HG03354 (cell line): Measurements from ENCODE around the gene NISCH.

Experiments
- ATAC-seq: cut with Tn5 transposase; IDR thresholded peaks from one replicate; pipeline ENCODE4 v1.9.1; 2021; ENCODE audit warnings: mild to moderate bottlenecking; ENCODE audit not compliant: unreplicated experiment, poor library complexity, severe bottlenecking

NISCH gene

DNA sequence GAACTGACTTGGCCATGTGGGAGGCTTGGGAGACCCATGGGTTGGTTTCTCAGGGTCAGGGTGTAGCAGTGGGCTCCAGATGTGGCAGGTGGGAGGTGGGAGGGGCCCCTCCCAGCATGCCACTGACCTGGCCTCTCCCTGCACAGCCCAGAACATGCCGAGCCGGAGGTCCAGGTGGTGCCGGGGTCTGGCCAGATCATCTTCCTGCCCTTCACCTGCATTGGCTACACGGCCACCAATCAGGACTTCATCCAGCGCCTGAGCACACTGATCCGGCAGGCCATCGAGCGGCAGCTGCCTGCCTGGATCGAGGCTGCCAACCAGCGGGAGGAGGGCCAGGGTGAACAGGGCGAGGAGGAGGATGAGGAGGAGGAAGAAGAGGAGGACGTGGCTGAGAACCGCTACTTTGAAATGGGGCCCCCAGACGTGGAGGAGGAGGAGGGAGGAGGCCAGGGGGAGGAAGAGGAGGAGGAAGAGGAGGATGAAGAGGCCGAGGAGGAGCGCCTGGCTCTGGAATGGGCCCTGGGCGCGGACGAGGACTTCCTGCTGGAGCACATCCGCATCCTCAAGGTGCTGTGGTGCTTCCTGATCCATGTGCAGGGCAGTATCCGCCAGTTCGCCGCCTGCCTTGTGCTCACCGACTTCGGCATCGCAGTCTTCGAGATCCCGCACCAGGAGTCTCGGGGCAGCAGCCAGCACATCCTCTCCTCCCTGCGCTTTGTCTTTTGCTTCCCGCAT is 31.8 kb downstream of the NISCH start:
- ATAC-seq = no peak

GRCh38 chr3:52487788-52488691 is 32.6 kb downstream of the NISCH start:
- ATAC-seq = no peak

DNA sequence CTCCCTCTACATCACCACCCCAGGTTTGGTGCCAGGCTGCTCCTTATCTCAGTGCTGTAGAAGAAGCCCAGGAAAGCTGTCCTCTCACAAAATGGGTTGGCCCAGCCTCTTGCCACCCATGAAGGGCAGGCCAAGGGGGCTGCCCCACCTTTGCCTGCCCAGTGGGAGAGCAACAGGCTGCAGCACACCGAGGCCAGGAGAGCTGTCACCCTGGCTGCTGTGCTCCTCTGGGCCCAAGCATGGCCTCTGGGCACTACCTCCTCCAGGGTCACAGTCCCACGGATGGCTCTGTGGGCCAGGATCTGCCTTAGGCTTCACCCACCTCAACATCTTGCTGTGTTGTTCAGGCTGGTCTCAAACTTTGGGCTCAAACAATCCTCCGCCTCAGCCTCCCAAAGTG is 33.3 kb downstream of the NISCH start:
- no peak for ATAC-seq

GRCh38 chr3:52489453-52489852 is 34.0 kb downstream of the NISCH start:
- ATAC-seq = no peak

DNA sequence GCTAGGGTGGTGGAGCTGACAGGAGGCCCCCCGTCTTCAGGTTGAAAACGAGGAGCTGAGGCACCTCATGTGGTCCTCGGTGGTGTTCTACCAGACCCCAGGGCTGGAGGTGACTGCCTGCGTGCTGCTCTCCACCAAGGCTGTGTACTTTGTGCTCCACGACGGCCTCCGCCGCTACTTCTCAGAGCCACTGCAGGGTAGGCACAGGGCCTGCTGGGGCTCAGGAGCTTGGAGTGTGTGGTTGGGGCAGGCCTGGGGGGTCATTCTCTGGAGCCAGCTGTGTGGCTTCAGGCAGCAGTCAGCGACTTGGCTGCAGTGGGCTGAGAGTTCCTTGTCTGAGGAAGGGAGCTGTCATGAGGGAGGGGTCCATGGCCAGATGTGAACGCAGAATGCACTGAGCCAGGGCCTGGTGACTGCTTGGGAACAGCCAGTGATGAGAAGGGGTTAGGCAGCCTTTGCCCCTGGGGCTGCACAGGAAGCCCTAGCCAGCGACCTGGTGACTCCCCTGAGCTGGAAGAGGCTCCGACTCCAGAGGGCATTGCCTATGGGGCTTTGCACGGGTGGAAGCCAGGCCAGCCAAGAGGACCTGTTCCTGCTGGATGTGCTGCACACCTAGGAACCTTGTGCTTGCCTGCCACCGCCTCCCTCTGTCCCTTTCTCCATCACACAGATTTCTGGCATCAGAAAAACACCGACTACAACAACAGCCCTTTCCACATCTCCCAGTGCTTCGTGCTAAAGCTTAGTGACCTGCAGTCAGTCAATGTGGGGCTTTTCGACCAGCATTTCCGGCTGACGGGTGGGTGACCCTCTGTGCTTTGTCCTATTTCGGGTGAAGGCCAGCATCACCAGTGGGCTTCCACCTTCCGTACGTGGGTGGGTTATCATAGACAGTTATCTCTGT is 34.9 kb downstream of the NISCH start:
- ATAC-seq = no peak

GRCh38 chr3:52490939-52491526 is 35.6 kb downstream of the NISCH start:
- ATAC-seq = no peak

DNA sequence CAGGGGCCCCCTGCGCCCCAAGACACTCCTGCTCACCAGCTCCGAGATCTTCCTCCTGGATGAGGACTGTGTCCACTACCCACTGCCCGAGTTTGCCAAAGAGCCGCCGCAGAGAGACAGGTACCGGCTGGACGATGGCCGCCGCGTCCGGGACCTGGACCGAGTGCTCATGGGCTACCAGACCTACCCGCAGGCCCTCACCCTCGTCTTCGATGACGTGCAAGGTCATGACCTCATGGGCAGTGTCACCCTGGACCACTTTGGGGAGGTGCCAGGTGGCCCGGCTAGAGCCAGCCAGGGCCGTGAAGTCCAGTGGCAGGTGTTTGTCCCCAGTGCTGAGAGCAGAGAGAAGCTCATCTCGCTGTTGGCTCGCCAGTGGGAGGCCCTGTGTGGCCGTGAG is 36.7 kb downstream of the NISCH start:
- ATAC-seq = no peak

DNA sequence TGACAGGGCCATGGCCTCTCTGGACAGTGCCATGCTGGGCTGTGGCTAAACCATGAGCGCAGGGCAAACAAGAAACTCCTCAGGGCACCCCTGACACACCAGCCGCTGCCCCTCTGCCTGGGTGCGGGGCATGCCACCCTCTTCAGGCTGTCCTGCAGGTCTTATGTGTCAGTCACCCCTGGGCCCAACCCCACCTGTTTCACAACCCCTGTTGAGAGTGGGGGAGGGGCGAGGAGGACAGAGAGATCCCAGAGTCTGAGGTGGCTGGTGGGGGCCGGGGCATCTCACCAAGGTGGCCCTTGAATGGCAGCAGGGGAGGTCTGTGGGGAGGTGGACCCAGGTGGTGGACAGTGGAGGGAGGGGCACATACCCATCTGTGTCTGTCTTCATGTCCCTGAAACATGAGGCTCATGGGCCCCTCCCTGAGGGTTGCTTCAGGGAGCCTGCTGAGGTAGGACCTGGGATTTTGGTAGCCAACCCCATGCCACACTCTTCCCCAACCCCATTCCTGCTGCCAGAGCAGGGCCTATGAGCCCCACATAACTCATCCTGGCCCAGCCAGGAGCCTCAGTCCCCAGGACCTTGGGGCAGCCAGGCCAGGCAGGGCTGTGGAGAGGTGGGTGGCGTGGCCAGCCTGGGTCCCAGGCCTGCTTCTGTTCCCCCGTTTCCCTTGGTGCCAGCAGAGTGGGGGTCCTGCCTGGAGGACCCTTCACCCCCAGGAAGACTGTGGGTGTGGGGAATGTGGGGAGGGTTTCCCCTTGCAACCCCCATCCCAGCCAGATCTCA is 38.0 kb downstream of the NISCH start:
- ATAC-seq = no peak

DNA sequence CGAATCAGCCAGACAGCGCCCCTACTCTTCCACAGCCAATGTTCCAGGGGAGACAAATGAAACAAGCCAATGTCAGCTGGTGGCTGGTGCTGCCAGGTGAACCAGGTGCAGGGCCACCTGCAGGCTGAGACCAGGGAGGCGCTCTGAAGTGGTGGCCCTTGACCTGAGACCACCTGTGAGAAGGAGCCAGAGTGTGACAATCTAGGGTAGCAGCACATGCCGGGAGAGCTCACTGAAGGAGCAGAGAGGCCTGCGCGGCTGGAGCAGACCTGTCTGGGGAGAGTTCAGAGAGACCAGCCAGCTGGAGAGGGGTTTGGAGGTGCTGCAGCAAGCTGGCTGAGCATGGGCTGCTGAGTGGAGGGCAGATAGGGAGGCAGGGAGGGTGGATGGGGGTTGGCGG is 39.0 kb downstream of the NISCH start:
- no peak for ATAC-seq

DNA sequence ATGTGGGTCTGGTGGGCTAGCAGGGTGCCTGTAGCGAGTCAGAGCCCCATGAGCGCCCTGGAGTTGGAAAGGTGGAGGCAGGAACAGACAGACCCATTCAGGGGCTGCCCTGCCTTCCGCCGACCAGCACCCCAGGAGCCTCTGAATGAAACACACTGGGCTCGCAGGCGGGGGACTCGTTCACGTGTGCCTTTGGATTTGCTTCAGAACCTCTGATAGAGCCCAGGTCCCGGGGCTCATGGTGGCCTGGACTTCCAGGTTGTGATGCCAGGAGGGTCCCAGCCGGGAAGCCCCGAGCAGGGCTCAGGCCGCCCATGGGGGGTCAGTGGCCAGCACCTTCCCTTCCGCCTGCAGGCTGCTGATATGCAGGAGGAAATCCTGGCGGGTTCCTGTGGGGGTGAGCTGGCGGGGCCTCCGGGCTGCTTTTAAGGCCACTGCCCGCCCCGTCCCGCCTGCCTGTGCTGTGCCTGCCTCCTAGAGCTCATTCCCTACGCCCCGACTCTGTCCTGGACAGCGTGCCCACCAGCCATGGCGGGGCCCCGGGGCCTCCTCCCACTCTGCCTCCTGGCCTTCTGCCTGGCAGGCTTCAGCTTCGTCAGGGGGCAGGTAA is 39.6 kb downstream of the NISCH start, which contains the start of gene STAB1:
STAB1 (plus strand) TSS at position 453 of the 610 bp plus-strand sequence; CDS start at position 529, 76 bp downstream.
- ATAC-seq = no peak

DNA sequence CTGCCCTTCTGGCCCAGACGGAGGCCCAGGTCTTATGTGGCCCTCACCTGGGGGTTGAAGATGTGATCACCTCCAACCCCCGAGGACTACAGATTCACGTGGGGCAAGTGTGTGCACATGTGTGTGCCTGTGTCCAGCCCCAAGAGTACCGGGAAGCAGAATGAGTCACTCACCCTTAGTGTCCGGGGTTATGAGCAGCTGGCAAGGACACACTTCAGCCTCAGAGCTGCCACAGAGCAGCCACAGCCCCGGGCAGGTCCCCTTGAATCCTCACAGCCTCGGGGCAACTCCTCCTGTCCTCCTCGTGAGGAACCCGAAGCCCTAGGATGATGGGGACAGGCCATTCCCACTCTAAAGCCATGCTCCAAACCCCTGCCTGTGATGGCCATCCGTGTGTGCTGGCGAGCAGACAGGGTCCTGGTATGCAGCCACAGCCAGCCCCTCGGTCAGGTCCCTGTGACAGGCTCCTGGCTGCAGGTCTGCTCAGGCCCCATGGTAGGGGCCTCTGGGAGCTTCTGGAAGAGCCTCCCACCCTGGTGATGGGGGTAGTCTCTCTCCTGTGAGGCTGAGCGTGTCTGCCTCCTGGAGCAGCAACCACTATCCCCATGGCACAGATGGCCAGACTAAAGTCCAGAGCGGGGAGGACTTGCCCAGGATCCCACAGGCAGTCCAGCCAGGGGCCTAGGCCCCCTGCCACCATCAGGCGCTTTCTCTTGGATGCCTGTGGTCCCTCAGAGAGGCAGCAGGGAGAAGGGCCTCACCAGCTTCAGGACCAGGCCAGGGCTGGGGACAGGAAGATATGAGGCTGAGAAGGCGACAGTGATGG is 40.6 kb downstream of the NISCH start:
- ATAC-seq = no peak

- ATAC-seq = no peak
These were observed 43.0 kb downstream of the NISCH start for GRCh38 chr3:52498137-52499054.

DNA sequence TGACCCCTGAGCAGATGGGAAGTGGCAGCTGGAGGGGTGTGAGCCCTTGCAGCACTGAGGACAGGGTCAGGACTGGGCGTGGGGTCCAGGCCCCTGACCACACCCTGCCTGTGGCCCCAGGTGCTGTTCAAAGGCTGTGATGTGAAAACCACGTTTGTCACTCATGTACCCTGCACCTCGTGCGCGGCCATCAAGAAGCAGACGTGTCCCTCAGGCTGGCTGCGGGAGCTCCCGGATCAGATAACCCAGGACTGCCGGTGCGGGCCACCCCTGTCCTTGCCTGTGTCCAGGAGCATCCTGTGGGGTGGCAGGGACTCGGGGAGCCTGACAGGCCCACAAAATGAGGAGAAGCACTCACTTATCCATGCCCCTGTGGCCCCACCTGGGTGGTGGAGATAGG is 45.6 kb downstream of the NISCH start:
- ATAC-seq = no peak

GRCh38 chr3:52502001-52502400 is 46.6 kb downstream of the NISCH start:
- no peak for ATAC-seq

- no peak for ATAC-seq
These were observed 47.5 kb downstream of the NISCH start for GRCh38 chr3:52502808-52503350.

DNA sequence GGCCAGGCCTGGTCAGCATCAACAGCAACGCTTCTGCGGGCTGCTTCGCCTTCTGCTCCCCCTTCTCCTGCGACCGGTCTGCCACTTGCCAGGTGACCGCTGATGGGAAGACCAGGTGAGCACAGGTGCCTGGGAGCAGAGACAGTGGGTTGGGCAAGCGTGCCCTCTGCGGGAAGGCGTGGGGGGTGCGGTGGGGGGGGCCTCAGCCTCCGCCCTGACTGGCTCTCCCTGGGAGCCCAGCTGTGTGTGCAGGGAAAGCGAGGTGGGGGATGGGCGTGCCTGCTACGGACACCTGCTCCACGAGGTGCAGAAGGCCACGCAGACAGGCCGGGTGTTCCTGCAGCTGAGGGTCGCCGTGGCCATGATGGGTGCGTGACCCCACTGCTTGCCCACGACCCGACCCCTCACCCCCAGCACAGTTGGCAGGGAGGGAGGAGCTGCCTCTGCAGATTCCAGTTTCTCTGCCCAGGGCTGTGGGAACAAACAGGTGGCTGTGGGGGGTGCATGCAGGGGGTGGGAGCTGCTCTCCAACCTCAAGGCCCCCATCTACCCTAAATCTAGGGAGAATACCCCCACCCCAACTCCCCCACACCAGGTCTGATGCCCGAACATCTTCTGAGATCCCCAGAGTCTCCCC is 48.5 kb downstream of the NISCH start:
- ATAC-seq = no peak
